Epidermal melanocyte (primary cell): ENCODE results near the gene NR2F6.
"Not testable (repeated sequence)": the region's sequence is repeated elsewhere in the genome, so short reads cannot be mapped to it uniquely, and the experiment has no call there.

Source experiments
- DNase-seq: peaks from one replicate; pipeline ENCODE4 v3.0.0; 2011; ENCODE audit warnings: low spot score; ENCODE audit not compliant: insufficient read length

NR2F6 gene

DNA sequence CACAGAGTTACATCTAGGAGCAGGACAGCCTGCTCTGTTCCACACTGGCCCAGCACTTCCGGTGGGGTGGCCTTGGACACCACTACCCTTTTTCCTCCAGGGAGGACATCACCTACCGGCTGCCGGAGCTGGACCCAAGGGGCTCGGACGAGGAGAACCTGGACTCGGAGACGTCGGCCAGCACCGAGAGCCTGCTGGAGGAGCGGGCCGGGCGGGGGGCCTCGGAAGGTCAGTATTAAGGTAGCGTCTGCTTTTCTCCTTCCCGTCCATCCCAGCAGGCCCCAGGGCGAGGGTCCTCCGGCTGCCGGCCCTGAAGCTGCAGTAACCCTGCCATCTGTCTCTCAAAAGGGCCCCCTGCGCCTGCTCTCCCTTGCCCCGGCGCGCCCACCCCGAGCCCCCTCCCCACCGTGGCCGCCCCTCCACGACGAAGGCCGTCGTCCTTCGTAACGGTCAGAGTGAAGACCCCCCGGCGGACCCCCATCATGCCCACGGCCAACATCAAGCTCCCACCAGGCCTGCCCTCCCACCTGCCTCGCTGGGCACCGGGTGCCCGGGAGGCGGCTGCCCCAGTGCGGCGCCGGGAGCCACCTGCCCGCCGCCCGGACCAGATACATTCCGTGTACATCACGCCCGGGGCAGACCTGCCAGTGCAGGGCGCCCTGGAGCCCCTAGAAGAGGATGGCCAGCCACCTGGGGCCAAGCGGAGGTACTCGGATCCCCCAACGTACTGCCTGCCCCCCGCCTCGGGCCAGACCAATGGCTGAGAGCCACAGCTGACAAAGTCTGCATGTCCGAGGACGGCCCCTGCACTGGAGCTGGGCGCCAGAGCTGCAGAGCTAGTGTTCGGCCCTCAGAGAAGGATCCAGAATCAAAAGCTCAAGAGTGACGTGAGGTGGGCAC lies 33.9 kb downstream of the NR2F6 start:
- no peak for DNase-seq

DNA sequence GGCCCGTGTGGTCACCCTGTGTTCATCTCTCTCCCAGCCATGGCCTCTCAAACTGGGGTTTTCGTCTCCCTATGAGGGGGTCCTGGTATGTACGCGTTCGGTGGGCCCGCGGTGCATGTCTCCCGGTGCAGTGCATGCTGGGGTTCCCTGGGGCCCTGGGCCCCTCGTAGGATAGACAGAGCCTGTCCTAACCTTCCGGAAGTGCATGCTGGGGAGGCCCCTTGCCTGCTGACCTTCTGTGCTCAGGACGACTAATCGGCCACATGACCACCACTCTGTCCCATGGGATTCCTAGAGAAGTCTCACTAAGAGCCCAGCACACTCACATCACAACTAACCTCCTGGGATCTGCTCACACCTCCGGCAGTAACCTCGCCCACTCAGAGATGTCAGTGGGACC lies 35.4 kb downstream of the NR2F6 start:
- no peak for DNase-seq

- no peak for DNase-seq
Measured at GRCh38 chr19:17209126-17210036, 36.3 kb downstream of the NR2F6 start.

GRCh38 chr19:17206736-17207581 lies 38.8 kb downstream of the NR2F6 start:
- no peak for DNase-seq

DNA sequence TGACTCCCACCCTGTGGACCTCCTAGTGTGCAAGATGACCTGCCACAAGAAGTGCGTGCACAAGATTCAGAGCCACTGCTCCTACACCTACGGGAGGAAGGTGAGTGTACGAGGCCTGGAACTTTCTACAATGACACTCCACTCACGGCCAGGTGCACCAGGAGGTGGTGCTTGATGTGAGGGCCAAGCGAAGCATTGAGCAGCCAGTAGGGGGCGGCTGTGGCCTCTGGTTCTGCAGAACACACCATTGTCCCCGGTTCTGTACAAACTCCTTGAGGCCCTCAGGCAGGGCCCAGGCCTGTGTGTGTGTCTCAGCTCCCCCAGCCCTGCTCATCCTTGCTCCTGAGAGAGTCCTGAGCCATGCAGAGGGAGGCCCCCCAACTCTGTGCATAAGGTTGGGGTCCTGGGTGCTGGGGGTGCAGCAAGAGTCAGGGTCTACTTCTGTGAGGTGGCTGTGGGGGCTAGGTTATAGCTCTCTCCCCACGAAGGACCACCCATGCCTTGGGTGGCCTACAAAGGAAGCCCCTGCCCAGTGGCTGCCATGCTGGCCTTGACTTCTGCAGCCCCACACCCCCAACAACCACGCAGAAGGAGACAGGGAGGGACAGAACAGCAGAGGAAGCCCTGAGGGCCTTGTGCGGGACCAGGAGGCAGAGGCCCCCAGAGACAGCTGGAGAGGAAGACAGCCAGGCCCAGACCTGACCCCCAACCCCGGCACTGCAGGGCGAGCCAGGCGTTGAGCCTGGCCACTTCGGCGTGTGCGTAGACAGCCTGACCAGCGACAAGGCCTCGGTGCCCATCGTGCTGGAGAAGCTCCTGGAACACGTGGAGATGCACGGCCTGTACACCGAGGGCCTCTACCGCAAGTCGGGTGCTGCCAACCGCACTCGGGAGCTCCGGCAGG lies 40.2 kb downstream of the NR2F6 start:
- no peak for DNase-seq

DNA sequence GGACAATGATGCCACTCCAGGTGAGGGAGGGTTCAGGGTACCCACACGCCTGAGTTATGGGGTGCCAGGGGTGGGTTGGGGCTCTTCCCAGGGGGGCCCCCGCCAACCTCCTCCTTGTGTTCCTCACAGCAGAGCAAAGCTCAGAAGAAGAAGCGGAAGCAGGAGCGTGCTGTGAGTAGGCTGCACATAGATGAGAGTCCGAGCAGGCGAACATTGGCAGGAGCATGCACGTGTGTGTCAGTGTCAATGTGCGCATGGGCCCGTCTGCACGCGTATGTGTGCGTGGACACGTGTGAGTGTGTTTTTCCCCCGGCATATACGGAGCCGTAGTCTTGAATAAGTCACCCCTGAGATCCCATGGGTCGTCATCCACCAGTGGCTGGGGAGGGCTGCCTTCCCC lies 43.0 kb downstream of the NR2F6 start:
- no peak for DNase-seq

GRCh38 chr19:17202249-17202648 lies 43.5 kb downstream of the NR2F6 start:
- DNase-seq, result no peak

DNA sequence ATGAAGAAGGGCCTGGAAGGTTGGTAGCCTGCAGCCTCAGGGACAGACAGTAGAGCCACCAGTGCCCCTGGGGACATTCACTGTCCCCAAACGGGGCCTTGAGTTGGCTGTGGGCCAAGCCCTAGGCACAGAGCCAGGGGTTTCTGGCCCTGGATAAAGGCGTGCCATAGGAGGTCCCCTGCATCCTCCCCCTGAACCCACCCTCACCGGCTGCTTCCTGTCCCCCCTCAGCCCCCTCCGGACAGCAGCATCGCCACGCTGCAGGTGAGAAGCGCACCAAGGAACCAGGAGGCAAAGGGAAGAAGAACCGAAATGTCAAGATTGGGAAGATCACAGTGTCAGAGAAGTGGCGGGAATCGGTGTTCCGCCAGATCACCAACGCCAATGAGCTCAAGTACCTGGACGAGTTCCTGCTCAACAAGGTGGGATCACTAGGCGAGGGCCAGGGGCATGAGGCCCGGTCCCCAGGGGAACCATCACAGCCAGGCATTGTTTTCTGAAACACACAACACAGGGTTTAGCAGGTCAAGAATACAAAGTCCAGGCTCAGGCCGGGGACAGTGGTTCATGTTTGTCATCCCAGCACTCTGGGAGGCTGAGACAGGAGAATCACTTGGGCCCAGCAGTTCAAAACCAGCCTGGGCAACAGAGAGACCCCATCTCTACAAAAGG lies 45.2 kb downstream of the NR2F6 start:
- DNase-seq, result no peak

GRCh38 chr19:17197666-17198065 lies 48.1 kb downstream of the NR2F6 start:
- no peak for DNase-seq

GRCh38 chr19:17196610-17197009 lies 49.1 kb downstream of the NR2F6 start:
- no peak for DNase-seq

DNA sequence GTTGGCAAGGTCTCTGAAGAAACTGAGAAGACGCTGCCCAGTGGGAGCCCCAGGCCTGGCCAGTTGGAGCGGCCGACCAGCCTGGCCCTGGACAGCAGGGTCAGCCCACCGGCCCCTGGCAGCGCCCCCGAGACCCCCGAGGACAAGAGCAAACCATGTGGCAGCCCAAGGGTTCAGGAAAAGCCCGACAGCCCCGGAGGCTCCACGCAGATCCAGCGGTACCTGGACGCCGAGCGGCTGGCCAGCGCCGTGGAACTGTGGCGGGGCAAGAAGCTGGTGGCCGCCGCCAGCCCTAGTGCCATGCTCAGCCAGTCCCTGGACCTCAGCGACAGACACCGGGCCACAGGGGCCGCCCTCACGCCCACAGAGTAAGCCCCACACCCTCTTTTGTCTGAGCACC lies 50.6 kb downstream of the NR2F6 start:
- no peak for DNase-seq

DNA sequence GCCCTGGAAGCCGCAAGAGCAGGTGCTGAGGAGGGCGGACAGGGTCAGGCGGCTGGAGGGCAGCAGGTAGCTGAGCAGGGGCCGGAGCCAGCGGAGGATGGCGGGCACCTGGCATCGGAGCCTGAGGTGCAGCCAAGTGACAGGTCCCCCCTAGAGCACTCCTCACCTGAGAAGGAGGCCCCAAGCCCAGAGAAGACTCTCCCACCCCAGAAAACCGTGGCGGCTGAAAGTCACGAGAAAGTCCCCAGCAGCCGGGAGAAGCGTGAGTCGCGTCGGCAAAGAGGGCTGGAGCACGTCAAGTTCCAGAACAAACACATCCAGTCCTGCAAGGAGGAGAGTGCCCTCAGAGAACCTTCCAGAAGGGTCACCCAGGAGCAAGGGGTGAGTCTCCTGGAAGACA lies 51.1 kb downstream of the NR2F6 start:
- DNase-seq, result no peak

DNA sequence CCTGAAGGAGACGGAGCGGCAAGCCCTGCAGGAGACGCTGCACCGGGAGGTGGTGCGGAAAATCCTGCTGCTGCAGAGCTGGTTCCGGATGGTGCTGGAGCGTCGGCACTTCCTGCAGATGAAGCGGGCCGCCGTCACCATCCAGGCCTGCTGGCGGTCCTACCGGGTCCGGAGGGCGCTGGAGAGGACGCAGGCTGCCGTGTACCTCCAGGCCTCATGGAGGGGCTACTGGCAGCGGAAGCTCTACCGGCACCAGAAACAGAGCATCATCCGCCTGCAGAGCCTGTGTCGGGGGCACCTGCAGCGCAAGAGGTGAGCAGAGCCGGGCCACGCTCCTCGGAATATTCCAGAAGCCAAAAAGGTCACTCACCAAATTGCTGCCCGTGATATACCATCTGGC lies 53.0 kb downstream of the NR2F6 start:
- DNase-seq, result no peak

GRCh38 chr19:17191736-17192135 lies 54.0 kb downstream of the NR2F6 start:
- not testable (repeated sequence) for DNase-seq

DNA sequence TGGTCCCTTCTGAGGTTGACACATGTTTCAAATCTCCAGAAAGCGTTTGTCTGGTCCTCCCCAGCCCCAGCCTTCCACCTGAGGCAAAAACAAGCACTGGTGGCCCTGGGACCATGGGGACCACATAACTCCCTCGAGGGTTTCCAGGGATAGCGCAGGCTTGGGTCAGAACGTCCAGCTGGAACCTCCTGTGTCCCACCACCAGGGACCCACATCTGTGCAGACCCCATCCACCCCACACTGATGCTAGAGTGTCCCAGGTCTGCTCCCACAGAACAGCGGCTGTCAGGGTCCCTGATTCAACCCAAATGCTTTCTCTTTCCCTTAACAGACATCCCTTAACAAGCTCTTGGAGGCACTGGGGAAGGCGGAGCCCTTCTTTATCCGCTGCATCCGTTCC lies 60.1 kb downstream of the NR2F6 start:
- DNase-seq, result no peak

- DNase-seq, result no peak
Measured at GRCh38 chr19:17184371-17184841, 61.3 kb downstream of the NR2F6 start.

- DNase-seq, result no peak
Measured at GRCh38 chr19:17183858-17184321, 61.8 kb downstream of the NR2F6 start.

DNA sequence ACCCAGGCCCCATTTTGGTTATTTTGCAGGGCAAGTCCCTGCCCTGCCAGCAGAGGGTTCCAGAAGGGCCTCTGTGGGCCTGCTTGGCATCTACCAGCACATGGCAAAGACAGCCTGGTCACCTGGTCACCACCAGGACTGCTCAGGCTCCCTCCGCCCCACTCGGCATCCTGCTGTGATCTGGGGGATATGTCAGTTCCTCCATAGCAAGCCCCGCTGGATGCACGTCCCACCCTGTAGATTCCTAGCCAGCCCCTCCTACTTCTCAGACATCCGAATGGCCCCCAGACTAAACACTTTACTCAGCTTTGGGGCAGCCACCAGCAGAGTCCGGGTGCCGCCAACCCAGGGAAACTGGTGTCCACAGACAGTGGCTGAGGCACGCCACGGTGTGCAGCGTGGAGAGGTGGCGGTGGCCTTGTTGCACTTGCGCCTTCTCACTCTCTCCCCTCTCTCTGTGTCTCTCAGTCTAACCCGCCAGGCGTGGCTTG lies 62.4 kb downstream of the NR2F6 start:
- no peak for DNase-seq
